ENCODE data around the gene KRT27. TPM values are rescaled to one million over a fixed set of nuclear protein-coding genes. Genes with fewer than 3 reads are reported as not detected.

Gene KRT27
- total and polyA plus RNA-seq, 9 of the 15 experiments (the other 6 are each of a cell fraction or from before 2014, with no cell fraction given), result 0.10 TPM; not detected in 8

DNA sequence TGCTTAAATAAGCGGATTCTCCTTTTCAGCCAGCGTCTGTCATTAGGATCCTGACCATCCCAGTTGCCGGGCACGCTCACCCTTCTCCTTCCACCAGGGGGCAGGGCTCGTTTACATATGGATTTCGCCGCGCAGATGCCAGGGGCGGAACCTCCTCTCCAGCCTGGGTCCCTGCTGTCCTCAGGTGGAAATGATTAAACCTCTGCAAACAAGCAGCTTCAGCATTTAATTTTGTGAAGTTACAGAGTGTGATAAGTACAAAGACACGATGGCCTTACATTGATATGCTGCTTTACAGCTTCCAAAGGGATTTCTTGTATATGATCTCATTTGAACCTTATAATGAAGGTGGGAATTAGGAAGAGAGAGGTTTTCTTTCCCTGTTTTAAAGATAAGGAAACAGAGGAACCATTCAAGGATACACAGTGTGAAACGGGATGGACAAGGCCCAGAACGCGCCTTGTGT, 21.3 kb upstream of the KRT27 start (continued):
- TF ChIP-seq, protein P1, sequence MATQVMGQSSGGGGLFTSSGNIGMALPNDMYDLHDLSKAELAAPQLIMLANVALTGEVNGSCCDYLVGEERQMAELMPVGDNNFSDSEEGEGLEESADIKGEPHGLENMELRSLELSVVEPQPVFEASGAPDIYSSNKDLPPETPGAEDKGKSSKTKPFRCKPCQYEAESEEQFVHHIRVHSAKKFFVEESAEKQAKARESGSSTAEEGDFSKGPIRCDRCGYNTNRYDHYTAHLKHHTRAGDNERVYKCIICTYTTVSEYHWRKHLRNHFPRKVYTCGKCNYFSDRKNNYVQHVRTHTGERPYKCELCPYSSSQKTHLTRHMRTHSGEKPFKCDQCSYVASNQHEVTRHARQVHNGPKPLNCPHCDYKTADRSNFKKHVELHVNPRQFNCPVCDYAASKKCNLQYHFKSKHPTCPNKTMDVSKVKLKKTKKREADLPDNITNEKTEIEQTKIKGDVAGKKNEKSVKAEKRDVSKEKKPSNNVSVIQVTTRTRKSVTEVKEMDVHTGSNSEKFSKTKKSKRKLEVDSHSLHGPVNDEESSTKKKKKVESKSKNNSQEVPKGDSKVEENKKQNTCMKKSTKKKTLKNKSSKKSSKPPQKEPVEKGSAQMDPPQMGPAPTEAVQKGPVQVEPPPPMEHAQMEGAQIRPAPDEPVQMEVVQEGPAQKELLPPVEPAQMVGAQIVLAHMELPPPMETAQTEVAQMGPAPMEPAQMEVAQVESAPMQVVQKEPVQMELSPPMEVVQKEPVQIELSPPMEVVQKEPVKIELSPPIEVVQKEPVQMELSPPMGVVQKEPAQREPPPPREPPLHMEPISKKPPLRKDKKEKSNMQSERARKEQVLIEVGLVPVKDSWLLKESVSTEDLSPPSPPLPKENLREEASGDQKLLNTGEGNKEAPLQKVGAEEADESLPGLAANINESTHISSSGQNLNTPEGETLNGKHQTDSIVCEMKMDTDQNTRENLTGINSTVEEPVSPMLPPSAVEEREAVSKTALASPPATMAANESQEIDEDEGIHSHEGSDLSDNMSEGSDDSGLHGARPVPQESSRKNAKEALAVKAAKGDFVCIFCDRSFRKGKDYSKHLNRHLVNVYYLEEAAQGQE (IDR thresholded peaks at IDR 0.05; ENCODE audit: borderline replicate concordance), result peak; percentile 92
- TF ChIP-seq, protein P1 (CRISPR knock-in tag; IDR thresholded peaks at IDR 0.05; ENCODE audit: low read depth), result no peak
- TF ChIP-seq HDAC2 (IDR thresholded peaks at IDR 0.05) (no peak), CREB1 (IDR thresholded peaks at IDR 0.05) (no peak), CREB1 (CRISPR knock-in tag; IDR thresholded peaks at IDR 0.05) (no peak), ARID2 (IDR thresholded peaks at IDR 0.05) (peak; percentile 83), BDP1 (IDR thresholded peaks at IDR 0.05; ENCODE audit: insufficient read depth, insufficient read length) (no peak), ZNF436 (CRISPR knock-in tag; IDR thresholded peaks at IDR 0.05) (no peak), CC2D1A (IDR thresholded peaks at IDR 0.05) (peak; percentile 55; the same call in 1 of the 2 replicates), FOSL1 (tag; conservative IDR thresholded peaks at IDR 0.05) (0 out of 2 replicates have a peak, but pooled peaks have one; percentile 23), SAP30 (IDR thresholded peaks at IDR 0.05; ENCODE audit: borderline replicate concordance, insufficient read depth, low read depth, low read length, poor library complexity, severe bottlenecking) (no peak), SMC3 (conservative IDR thresholded peaks at IDR 0.05; ENCODE audit: insufficient read depth, low read depth, low read length) (peak; percentile 95), ELF2 (CRISPR knock-in tag; IDR thresholded peaks at IDR 0.05) (no peak), RAD21 (CRISPR knock-in tag; conservative IDR thresholded peaks at IDR 0.05 in 1 of 2, IDR thresholded peaks at IDR 0.05 in 1 of 2) (peak; percentile 90 to 96), MCM3 (IDR thresholded peaks at IDR 0.05) (no peak), EZH2 (IDR thresholded peaks at IDR 0.05; ENCODE audit: borderline replicate concordance, low read depth, low read length) (no peak), ZNF785 (CRISPR knock-in tag; IDR thresholded peaks at IDR 0.05) (no peak), NRF1 (conservative IDR thresholded peaks at IDR 0.05 in 1 of 2, IDR thresholded peaks at IDR 0.05 in 1 of 2) (0 out of 4 replicates have a peak, but pooled peaks of 1 of the 2 experiments have one; percentile 27), CCAR2 (IDR thresholded peaks at IDR 0.05; ENCODE audit: low read depth, low read length) (no peak)
- TF ChIP-seq, protein P2, sequence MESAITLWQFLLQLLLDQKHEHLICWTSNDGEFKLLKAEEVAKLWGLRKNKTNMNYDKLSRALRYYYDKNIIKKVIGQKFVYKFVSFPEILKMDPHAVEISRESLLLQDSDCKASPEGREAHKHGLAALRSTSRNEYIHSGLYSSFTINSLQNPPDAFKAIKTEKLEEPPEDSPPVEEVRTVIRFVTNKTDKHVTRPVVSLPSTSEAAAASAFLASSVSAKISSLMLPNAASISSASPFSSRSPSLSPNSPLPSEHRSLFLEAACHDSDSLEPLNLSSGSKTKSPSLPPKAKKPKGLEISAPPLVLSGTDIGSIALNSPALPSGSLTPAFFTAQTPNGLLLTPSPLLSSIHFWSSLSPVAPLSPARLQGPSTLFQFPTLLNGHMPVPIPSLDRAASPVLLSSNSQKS (CRISPR knock-in tag; IDR thresholded peaks at IDR 0.05), result no peak
- TF ChIP-seq, protein P3, sequence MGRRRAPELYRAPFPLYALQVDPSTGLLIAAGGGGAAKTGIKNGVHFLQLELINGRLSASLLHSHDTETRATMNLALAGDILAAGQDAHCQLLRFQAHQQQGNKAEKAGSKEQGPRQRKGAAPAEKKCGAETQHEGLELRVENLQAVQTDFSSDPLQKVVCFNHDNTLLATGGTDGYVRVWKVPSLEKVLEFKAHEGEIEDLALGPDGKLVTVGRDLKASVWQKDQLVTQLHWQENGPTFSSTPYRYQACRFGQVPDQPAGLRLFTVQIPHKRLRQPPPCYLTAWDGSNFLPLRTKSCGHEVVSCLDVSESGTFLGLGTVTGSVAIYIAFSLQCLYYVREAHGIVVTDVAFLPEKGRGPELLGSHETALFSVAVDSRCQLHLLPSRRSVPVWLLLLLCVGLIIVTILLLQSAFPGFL (CRISPR knock-in tag; IDR thresholded peaks at IDR 0.05), result peak; percentile 24; the same call in 1 of the 2 replicates

All from K562 (cell line).